ENCODE data around the gene MYOM1.

The MYOM1 gene

DNA sequence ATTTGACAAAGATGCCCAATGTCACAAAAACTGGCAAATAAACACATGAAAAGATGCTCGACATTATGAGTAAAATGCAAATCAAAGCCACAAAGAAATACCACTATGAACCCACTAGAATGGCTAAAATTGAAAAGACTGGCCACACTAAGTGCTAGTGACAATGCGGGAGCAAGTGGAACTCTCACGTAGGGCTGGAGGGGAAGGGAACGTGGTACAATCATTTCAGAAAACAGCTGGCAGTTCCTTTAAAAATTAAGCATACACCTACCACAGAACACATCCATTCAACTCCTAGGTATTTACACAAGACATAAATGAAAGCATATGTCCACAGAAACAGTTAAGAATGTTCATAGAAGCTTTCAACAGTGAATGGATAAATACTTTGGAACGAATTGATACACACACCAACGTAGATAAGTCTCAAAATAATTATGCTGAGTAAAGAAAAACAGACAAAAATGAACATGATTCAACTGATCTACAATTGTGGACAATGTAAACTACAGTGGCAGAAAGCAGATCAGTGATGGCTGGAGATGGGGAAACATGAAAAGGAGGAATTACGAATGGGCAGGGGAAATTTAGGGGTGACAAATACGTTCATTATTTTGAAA is 71.7 kb downstream of the MYOM1 start:
- no peak for DNase-seq

DNA sequence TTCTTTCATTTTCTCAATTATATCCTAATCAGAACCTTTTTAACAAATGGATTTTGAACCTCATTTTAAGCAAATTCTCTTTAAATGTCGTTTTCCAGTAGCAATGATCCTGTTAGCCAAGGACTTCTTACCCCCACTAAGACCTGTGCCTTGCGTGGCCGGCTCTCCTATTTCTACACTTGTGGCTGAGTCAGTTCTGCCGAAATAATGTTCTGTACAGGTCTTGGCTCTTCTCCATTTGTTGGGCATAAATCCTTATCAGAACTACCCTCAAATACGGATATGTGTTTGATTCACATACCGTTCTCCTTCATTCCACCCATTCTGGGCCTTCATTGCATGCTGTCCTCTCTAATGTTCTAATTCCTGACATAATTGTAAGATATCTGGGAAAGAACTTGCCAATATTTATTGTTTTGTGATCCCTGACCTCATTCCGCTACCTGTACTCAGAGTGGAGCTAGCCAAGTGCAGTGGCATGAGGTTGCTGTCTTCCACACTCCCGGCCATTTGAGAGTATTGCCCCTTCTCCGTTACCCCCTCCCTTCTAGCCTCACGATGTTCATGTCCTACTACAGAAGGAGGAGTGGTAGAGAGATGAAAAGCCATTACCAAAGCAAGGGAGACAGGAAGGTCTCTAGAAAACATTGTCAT is 78.7 kb downstream of the MYOM1 start:
- no peak for DNase-seq

DNA sequence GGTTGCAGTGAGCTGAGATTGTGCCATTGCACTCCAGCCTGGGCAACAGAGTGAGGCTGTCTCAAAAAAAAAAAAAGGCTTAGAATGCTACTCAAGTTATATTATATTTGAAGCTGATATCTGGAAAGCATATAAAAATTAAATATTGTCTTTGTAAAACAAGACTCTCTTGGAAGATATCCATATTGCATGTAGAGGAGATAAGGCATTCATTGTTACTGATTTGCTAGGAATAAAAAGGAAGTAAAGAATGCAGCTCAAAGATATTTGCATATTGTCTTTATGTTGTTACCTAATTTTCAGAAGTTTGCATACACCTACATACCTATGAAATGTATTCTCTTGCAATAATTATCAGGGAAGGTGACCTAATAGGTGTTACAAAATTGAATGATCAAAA is 79.4 kb downstream of the MYOM1 start:
- DNase-seq, result no peak

DNA sequence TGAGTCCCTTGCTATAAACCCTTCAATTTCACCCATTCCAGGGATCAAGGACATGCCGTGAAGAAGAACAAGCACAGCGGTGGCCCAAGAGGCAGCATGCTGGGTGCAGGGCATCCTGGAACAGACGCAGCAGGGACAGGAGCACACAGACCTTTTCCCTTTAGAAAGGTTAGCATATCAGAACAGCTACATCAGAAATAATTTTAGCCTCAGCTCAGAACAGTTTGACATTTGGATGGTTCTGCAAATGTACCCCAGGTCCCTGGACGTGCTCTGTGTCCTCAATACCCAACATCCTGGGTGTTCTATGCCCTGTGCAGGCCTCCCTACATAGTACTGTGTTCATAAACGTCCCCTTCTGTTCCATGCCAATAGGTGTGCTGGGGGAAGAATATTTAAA is 80.4 kb downstream of the MYOM1 start:
- no peak for DNase-seq

DNA sequence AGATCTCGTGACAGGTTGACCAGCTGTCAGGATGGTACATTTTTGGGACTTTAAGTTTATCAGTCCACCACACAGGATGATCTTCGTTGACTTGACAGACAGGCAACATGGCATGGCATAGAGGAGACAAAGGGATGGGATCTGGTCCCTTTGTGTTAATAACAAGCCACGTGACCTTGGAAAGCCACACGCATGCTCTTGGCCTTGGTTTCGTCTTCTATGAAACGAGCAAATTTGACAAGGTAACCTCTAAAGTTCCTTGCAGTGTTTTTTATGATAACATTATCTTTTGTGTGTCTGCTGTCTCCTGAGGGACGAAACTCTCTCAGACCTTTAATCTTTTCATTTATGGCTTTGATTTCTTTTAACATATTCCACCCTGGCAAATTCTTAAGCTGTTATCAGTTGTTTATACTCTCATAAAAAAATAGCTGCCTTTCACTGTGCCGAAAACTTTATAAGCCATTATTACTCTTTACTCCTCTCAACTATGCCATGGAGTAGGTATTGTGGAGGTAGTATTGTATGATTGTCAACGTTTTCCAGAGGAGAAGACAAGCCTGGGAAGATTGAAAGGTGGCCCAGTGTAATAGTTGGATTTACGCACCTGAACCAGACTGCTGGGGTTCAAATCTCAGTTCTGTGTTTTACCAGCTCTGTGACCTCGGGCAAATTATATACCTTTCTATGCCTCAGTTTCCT is 81.3 kb downstream of the MYOM1 start:
- DNase-seq, result no peak

DNA sequence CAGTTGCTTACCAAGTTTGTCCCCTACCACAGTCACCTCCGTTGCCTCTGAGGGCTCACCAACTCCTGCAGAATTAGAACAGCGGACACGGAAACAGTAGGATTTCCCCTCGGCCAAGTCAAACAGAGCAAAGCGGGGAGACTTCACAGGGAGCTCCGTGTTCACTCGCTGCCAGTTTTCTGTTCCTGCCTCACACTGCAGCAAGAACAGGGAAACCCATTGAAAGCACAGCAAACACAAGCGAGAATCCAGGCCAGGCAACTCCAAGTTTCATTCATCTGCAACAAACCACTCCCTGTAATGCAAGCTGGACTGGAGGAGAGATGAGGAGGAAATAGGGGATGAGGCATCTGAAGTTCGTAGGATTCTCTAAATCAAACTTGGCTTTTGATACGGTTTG is 84.2 kb downstream of the MYOM1 start:
- DNase-seq, result no peak

DNA sequence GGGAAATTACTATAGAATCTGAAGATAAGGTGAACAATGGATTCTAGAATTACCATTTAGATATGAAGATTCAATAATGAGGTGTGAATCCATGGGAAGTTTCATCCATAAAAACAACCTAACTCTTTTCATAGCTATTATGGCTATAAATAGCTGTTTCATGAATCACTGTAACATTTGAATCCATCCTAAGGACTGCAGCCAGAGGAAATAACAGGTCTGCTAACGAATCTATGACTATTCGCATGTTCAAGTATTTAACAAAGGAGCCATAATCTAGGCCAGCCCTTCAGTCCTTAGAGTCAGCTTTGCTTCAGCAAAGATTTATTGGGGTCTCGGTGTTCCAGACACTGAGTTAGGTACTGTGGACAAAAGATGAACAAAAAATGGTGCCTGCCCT is 87.1 kb downstream of the MYOM1 start:
- no peak for DNase-seq

DNA sequence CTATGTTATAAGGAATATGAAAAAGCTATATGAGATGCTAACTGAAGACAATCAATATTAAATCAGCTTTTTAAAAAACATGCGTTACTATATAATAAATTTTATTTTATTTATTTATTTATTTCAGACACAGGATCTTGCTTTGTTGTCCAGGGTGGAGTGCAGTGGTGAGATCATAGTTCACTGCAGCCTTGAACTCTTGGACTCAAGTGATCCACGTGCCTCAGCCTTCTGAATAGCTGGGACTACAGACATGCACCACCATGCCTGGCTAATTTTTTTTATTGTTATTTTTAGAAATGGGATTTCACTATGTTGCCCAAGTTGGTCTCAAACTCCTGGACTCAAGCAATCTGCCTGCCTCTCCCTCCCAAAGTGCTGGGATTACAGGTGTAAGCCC is 89.4 kb downstream of the MYOM1 start:
- DNase-seq, result no peak

DNA sequence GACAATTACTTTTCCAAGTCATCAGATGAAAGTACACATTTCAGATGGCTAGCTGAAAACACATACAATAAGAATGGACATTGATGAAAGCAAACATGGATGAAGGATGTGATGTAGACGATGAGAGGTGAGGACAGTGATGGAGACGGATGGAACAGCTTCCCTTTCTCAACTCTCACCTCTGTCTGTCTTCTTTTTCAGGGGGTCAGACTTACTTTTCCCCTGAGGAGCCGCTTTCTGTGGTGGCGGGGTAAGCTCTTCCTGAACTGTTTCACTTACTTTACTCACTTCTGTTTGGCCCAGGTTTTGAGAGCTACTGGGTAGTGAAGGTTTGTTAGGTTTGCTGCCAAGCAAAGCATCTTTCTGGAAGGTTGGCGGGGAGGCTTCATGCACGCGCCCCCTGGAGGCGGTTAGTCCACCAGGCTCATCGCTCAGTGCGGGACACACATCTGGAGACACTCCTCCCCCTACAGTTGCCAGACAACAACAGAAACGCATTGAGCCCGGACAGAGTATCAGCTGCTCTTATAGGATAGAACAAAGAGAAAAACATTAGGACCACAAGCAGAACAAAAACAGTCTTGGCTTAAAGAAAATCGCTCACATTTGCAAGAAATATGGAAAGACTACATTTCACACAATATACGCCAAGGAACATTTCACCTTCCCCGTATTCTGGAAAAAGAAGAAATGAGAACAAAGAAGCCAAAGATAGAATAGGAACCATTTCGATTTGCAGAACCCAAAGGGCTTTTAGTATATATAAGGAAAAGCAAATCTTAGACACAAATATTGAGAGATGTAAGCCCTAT is 90.5 kb downstream of the MYOM1 start:
- DNase-seq, result peak; percentile 52 to 72 (median 59)

DNA sequence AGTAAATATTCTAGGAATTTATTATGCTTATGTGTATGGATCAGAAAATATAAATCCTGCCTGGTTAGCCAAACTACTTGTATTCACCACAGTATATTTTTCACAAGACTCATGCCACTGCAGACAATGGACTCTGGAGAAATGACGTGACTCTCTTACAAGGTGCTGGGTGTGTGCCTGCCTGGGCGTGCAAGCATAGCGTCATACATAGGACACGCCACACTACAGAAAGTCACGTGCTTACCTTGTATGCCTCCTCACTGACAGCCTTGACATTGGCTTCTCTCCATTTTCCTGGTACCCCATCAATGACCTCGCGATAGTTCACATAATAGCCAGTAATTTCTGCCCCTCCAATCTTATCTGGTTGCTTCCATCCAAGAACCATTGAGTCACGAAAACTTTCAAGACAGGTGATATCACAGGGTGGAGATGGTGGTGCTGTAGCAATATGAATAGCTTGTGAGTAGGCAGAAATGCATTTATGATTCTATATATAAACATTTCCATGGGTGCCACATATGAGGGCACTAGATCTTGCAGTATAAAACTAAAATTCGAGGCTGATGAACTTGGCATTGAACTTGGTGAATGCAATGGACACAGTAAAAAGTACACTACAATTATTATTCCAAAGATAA is 93.2 kb downstream of the MYOM1 start:
- no peak for DNase-seq

DNA sequence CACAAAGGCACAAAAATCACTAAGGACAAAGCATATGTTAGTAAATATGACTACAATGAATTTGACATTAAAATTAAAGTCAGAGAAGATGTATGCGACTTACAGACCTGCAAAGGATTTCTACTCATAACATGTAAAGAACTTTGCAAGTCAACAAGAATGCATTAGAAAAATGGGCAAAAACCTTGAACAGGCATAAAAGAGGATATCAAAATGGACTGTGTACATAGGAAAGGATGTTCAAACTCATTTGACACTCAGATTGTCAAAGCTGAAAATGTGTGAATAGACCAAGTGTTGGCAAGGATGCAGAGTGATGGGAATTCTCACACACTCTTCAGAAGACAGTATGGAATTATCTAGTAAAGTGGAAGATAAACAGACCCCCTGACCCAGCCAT is 94.9 kb downstream of the MYOM1 start:
- DNase-seq, result no peak

DNA sequence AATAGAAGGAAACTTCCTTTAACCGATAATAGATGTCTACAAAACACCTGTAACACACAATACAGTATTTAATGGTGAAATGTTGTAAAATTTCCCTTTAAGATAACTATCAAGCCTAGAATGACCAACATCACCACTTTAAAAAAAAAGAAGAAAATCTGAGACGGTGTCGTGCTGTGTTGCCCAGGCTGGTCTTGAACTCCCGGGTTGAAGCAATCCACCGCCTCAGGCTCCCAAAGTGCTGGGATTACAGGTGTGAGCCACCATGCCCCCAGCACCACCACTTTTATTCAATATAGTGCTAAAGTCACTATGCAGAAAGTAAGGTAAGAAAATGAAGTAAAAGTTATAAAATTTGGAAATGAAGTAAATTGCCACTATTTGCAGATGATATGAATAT is 96.9 kb downstream of the MYOM1 start:
- DNase-seq, result no peak

DNA sequence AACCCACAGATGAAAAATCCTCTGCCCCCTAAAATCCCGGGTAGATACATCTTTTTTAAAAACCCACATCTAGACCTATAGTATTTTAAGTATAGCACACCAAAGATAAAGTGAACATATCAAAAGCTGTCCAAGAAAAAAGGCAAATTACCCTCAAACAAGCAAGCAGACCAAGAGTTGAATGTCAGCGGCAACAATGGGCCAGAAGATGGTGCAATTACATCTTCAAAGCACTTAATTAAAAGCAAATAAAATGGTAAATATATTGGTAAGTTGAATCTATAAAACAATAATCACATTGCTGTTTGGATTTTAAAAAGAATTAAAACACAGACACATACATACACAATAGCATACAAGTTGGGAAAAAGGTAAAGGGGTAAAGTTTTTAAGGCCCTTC is 98.5 kb downstream of the MYOM1 start:
- no peak for DNase-seq

DNA sequence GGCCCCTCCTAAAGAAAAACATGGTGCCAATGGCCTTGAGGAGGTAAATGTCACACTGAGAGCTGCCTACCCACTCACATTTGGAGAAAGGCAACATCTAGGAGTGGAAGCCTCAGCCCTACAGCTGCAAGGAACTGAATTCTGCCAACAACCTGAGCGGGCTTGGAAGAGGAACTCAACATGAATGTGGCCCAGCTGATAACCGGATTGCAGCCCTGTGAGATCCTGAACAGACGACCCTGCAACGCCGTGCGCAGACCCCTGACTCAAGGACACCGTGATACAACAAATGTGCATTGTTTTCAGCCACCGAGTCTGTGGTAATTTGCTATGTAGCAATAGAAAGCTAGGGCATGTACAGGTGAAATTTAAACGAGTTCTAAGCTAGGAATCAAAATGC is 99.4 kb downstream of the MYOM1 start:
- no peak for DNase-seq

DNA sequence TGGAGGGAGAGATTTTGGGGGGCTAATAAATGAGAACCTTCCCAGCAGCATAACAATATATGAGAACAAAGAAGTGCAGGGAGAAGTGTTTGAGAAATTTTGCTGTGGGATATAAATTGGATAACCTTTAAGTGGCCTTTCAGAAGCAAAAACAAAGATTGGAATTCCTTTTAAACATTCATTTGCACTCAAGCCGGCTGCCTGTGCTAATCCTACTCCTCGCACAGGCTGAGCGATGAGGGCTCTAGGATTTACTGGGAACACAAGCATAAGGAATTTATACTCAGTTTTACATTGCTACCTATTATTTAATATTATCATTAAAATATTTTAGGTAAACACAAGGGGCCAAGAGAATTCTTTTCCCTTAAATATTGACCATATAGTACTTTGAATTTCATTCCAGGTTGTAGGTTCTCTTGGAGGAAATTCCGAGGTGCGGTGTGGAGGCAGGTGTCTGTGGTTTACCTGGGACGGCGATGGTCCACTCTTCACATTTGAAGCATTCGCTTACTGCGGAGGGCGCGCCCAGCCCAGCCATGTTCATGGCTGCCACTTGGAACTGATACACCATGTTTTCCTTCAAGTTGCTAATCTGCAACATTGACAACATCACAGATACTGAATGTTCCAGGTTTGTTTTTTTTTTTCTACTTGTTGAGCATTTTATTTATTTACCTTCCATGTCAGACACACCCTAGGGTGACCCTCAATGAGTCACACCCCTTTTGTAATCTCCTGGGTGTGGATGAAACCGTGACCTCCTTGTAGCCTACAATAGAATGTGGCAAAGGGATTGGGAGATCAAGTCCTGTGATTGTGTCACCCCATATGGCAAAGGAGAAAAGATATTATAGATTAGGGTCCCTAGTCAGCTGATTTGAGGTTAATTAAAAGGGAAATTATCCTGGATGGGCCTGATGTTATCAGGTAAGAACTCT is 100.1 kb downstream of the MYOM1 start:
- no peak for DNase-seq

DNA sequence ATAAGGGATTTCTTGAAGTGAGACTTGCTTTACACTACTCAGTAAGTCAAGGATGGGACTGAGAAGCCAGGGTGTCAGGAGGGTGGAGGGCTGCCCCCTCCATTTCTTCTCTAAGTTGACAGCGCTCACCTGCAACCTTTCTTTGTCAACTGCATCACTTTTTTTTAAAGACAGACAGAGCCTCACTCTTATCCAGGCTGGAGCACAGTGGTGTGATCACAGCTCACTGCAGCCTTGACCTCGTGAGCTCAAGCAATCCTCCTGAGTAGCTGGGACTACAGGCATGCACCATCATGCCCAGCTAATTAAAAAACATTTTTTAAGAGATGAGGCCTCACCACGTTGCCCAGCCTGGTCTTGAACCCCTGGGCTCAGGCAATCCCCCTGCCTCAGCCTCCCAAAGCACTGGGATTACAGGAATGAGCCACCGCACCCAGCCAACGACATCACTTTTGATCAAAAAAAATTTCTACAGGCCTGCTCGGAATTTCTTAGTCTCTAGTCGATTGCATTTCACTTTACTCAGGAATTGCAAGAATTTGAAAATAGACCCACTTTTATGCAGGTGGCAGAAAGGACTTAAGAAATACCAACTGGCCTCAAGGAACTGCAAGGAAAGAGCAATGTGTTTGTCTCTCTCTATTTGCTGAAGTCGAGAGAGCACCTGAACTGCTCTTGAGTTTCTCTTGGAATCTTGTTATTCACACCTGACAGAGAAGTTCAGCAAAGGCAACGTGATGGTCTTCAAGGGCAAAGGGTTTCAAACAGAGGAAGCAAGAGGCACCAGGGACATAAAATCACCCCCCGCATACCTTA is 101.4 kb downstream of the MYOM1 start:
- DNase-seq, result no peak

DNA sequence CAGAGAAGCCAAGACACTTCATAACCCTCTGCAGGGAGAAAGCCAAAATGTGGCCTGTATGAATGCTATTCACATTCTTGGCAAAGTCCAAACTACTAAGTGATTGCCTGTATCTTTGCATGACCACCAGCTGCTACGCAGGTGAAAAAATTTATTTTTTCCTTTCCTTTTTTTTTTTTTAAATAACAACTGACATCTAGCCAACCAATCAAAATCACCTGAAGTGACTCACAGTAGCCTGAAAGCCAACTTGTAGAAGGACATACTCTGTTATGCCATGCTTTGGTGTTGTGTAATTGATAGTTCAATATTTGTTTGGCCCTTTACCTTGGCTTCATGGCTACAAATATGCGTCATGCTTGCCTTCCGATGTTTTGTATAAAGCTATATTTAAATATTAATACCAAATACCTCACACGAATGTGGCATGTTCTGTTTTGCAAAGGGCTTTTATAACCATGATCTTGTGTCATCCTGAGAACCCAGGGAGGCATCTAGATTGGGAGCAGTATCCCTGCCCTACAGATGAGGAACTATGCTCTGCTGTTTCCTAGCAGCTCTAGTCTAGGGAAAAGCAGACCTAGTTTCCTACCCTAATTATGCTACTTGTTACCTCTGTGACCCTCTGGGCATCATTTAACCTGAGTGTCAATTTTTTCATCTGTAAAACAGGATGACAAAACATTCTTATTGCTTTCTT is 102.1 kb downstream of the MYOM1 start:
- no peak for DNase-seq

DNA sequence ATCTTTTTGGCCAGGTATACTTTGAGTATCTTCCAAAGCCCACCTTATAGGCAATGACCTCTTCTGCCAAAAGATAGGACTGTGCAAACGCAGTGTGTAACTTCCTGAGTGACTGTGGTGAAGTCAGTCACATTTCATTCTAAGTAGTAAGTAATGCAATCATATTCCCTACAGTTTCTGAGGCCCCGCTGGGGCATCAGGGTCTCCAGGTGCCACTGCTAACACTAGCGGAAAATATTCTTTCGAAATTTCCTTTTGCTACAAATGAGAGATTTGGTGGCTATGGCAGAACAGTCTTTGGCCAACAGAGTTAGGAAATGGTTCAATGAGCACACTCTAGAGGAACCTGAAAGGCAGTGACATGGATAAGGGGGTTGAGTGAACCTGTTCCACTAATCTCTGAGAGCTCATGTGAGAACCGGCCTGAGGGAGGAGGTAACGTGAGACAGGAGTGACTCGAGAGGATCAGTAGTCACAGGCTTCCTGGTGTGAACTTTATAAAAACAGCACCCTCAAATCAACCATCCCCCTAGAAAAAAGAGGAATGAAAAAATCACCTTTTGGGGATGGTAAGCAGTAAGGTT is 104.2 kb downstream of the MYOM1 start:
- no peak for DNase-seq

DNA sequence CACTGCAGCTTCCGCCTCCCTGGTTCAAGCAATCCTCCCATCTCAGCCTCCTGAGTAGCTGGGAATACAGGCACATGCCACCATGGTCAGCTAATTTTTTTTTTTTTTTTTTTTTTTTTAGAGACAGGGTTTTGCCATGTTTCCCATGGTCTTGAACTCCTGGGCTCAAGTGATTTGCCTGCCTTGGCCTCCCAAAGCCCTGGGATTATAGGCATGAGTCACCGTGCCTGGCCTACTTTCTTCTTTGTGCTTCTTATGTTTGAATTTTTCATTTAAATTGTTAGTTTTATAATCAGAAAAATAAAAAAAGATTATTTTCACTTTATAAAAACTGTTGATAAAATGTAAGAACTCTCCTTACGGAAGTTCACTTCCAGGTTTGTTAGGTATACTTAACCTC is 105.3 kb downstream of the MYOM1 start:
- DNase-seq, result no peak

DNA sequence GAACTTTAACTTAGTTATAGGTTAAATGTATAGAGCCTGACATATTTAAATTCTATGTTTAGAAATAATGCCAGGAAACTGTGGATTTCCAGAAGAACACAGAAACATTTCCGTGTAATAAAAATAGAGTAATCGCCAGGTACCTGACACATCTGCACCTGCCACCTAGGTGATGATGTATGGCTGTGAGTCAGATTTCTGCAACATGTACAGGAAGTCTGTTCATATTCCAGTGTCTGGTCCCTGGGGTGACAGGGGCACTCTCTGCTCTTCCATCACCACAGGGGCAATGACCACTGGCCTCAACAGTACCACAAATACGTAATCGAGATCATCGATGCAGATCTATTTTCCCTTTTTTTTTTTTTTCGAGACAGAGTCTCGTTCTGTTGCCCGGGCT is 105.7 kb downstream of the MYOM1 start:
- DNase-seq, result no peak
